A673 (cell line): ENCODE data around the gene C11orf71. TPM values are rescaled to one million over a fixed set of nuclear protein-coding genes. Genes with fewer than 3 reads are reported as not detected.

ENCODE experiments used
- BruUV-seq: library from RNA; stranded (reverse); fragments of 400-500 nt; replicated peaks from 2 replicates; lab custom pipeline; 2021; lab: Mats Ljungman, UMichigan
- CTCF ChIA-PET: fragments of 300-600 bp; sonication (Branson Sonifier 250); formaldehyde crosslinking; loops from one replicate; lab custom pipeline; 2022; ENCODE audit warnings: antibody characterized with exemption; lab: Charles Lee
- POLR2A ChIA-PET: fragments of 300-600 bp; sonication (Branson Sonifier 250); formaldehyde crosslinking; loops from one replicate; lab custom pipeline; 2022; ENCODE audit warnings: antibody characterized with exemption; ENCODE audit not compliant: low non-redundant PET; lab: Charles Lee
- DNase-seq: peaks from one replicate; pipeline ENCODE4 v3.0.0-alpha.2; 2015; ENCODE audit warnings: low spot score
- H3K27ac ChIP-seq: fragments of 200-600 bp; sonication (generic); 2 replicates; pipeline ENCODE4 v1.5.1; 2016; ENCODE audit warnings: mixed run types, low read depth, mild to moderate bottlenecking, mixed read lengths, antibody characterized with exemption, low read length; ENCODE audit not compliant: poor library complexity, severe bottlenecking
- H3K27me3 ChIP-seq: fragments of 200-600 bp; sonication (generic); replicated peaks from 2 replicates; pipeline ENCODE4 v1.6.1; 2017; ENCODE audit warnings: mixed run types, low read depth, mild to moderate bottlenecking, mixed read lengths, antibody characterized with exemption, low read length; ENCODE audit not compliant: insufficient read depth, poor library complexity
- H3K36me3 ChIP-seq: fragments of 200-600 bp; sonication (generic); 2 replicates; pipeline ENCODE4 v1.6.1; 2016; ENCODE audit warnings: mixed run types, mild to moderate bottlenecking, mixed read lengths, antibody characterized with exemption, low read length; ENCODE audit not compliant: insufficient read depth, poor library complexity, severe bottlenecking
- H3K4me1 ChIP-seq: fragments of 200-600 bp; sonication (generic); 2 replicates; pipeline ENCODE4 v1.6.1; 2017; ENCODE audit warnings: mixed run types, mild to moderate bottlenecking, mixed read lengths, antibody characterized with exemption, low read length; ENCODE audit not compliant: insufficient read depth, poor library complexity, severe bottlenecking
- H3K4me3 ChIP-seq: fragments of 200-600 bp; sonication (generic); 2 replicates; pipeline ENCODE4 v1.5.1; 2016; ENCODE audit warnings: low read depth, mixed run types, mild to moderate bottlenecking, mixed read lengths, low read length; ENCODE audit not compliant: poor library complexity, severe bottlenecking
- H3K9me3 ChIP-seq: fragments of 200-600 bp; sonication (generic); 2 replicates; pipeline ENCODE4 v1.6.1; 2016; ENCODE audit warnings: mixed run types, low read depth, mild to moderate bottlenecking, mixed read lengths, antibody characterized with exemption, low read length; ENCODE audit not compliant: poor library complexity, severe bottlenecking
- CTCF ChIP-seq: fragments of 300-800, 200-600 bp; sonication (generic); conservative IDR thresholded peaks from 2 replicates; pipeline ENCODE4 v1.5.1; 2017; ENCODE audit warnings: low read depth, mild to moderate bottlenecking, antibody characterized with exemption, low read length, moderate library complexity, mixed read lengths
- EZH2 ChIP-seq: fragments of 200-600 bp; sonication (generic); IDR thresholded peaks from 2 replicates; pipeline ENCODE4 v1.6.1; 2017; ENCODE audit warnings: borderline replicate concordance, low read depth, mild to moderate bottlenecking, mixed read lengths, antibody characterized with exemption, low read length; ENCODE audit not compliant: poor library complexity, severe bottlenecking
- intact Hi-C: fragments of 100-400 bp; cut with micrococcal nuclease; formaldehyde crosslinking; loops from one replicate; pipeline ENCODE4 v1.10.0; 2022; ENCODE audit not compliant: unreplicated experiment
- total RNA-seq: library from RNA; stranded (reverse); gene quantifications from 2 replicates; pipeline ENCODE4 v1.2.3, GENCODE V29; 2021

The C11orf71 gene
- total RNA-seq, 1 experiment from 2014 or later = 7.4 TPM

GRCh38 chr11:114432893-114433292, 32.6 kb upstream of the C11orf71 start:
- H3K4me3 ChIP-seq = no peak overlapping the region
- CTCF ChIA-PET = no interaction called here
- BruUV-seq = no TSS peak
- no peaks in the 10 kb centered on the region for H3K9me3 ChIP-seq
- H3K27me3 ChIP-seq = no peaks in the 10 kb centered on the region
- POLR2A ChIA-PET = no interaction called here
- TF ChIP-seq EZH2 (no peak), CTCF (no peak)
- H3K27ac ChIP-seq = no peak overlapping the region
- DNase-seq = no peak
- no peaks in the 10 kb centered on the region for H3K4me1 ChIP-seq
- intact Hi-C loops = no loop called here
- no peaks in the 10 kb centered on the region for H3K36me3 ChIP-seq

GRCh38 chr11:114430290-114430689, 30.0 kb upstream of the C11orf71 start:
- no TSS peak for BruUV-seq
- Histone ChIP-seq H3K4me3 (no peak overlapping the region), H3K9me3 (no peaks in the 10 kb centered on the region), H3K4me1 (no peaks in the 10 kb centered on the region), H3K27me3 (no peaks in the 10 kb centered on the region), H3K36me3 (no peaks in the 10 kb centered on the region), H3K27ac (no peak overlapping the region)
- ChIA-PET CTCF (no interaction called here), POLR2A (no interaction called here)
- DNase-seq = no peak
- intact Hi-C loops = no loop called here
- TF ChIP-seq EZH2 (no peak), CTCF (no peak)

GRCh38 chr11:114426280-114426679, 26.0 kb upstream of the C11orf71 start:
- H3K36me3 ChIP-seq = no peaks in the 10 kb centered on the region
- H3K27ac ChIP-seq = no peak overlapping the region
- no TSS peak for BruUV-seq
- no peak overlapping the region for H3K4me3 ChIP-seq
- no peaks in the 10 kb centered on the region for H3K9me3 ChIP-seq
- H3K27me3 ChIP-seq = no peaks in the 10 kb centered on the region
- ChIA-PET POLR2A (no interaction called here), CTCF (no interaction called here)
- DNase-seq = no peak
- TF ChIP-seq CTCF (no peak), EZH2 (no peak)
- H3K4me1 ChIP-seq = no peaks in the 10 kb centered on the region
- intact Hi-C loops = no loop called here
